Measurements from ENCODE around the gene OR9Q1. TPM values are rescaled to one million over a fixed set of nuclear protein-coding genes. Genes with fewer than 3 reads are reported as not detected.

Gene OR9Q1
- total and polyA plus RNA-seq, 2 of the 8 experiments (the other 6 are each of a cell fraction or from before 2014, with no cell fraction given): not detected

GRCh38 chr11:58142761-58143160 lies 119.1 kb downstream of the OR9Q1 start:
- Histone ChIP-seq H3K9me3 (ENCODE audit: insufficient read depth in 2 of 2, low read depth in 1 of 2, low read length in 1 of 2) (peaks cover 0 to 3% of the 10 kb centered on the region in 2 experiments; a peak in 2 of 4 replicates), H3K4me2 (ENCODE audit: insufficient read depth in 1 of 2, low read depth in 2 of 2, low read length in 2 of 2) (no peak overlapping the region), H3K79me1 (ENCODE audit: low read depth, low read length) (no peaks in the 10 kb centered on the region), H2BK15ac (ENCODE audit: low read length) (no peak overlapping the region), H3K4me3 (ENCODE audit: extremely low read depth in 1 of 4, insufficient read depth in 2 of 4, low read depth in 3 of 4, low read length in 4 of 4) (no peak overlapping the region), H3K56ac (replicated peaks; ENCODE audit: insufficient read length, low read depth, low read length) (no peak overlapping the region), H4K91ac (replicated peaks; ENCODE audit: insufficient read length, low read length) (no peak overlapping the region), H3K23ac (ENCODE audit: insufficient read length) (no peak overlapping the region), H3K14ac (ENCODE audit: insufficient read length) (no peak overlapping the region), H2BK12ac (ENCODE audit: low read depth, low read length) (no peak overlapping the region), H3K79me2 (ENCODE audit: control insufficient read depth in 1 of 2, insufficient read depth in 2 of 2, low read length in 2 of 2) (no peaks in the 10 kb centered on the region), H2BK20ac (ENCODE audit: low read length) (no peak overlapping the region), H4K8ac (ENCODE audit: extremely low read depth, insufficient read depth, low read length) (no peak overlapping the region), H3K27me3 (replicated peaks in 1 of 4; ENCODE audit: control insufficient read depth in 3 of 4, extremely low read depth in 1 of 4, insufficient read depth in 3 of 4, low read length in 3 of 4) (no peaks in the 10 kb centered on the region), H3K9ac (replicated peaks in 1 of 4; ENCODE audit: extremely low read depth in 1 of 4, low read depth in 3 of 4, low read length in 3 of 4) (no peak overlapping the region), H2BK120ac (replicated peaks; ENCODE audit: low read depth, low read length) (no peak overlapping the region), H2AK5ac (ENCODE audit: low read depth, low read length) (no peak overlapping the region), H2BK5ac (ENCODE audit: low read depth, low read length) (no peak overlapping the region), H3K36me3 (ENCODE audit: control insufficient read depth in 2 of 4, insufficient read depth in 4 of 4, low read length in 3 of 4) (no peaks in the 10 kb centered on the region), H3K4ac (replicated peaks; ENCODE audit: insufficient read length, low read depth, low read length) (no peak overlapping the region), H4K5ac (ENCODE audit: insufficient read length, low read depth, low read length) (no peak overlapping the region), H2AFZ (ENCODE audit: low read length) (no peak overlapping the region), H3K27ac (ENCODE audit: low read depth, low read length) (no peak overlapping the region), H3K18ac (ENCODE audit: extremely low read depth, low read length) (no peak overlapping the region), H3K23me2 (ENCODE audit: low read depth, low read length) (no peaks in the 10 kb centered on the region), H4K20me1 (replicated peaks in 1 of 2; ENCODE audit: control insufficient read depth in 1 of 2, insufficient read depth in 2 of 2, low read length in 2 of 2) (no peaks in the 10 kb centered on the region), H3K4me1 (replicated peaks in 1 of 4; ENCODE audit: control insufficient read depth in 3 of 4, insufficient read depth in 4 of 4, low read length in 3 of 4) (no peaks in the 10 kb centered on the region)
- CTCF ChIA-PET (ENCODE audit: partially characterized antibody): no interaction called here
- no peak for FAIRE-seq
- TF ChIP-seq MAFK (IDR thresholded peaks at IDR 0.05; ENCODE audit: low read depth, low read length) (no peak), SIN3A (conservative IDR thresholded peaks at IDR 0.05 in 1 of 2, IDR thresholded peaks at IDR 0.05 in 1 of 2; ENCODE audit: low read depth in 1 of 2, low read length in 2 of 2) (no peak), SIX5 (IDR thresholded peaks at IDR 0.05; ENCODE audit: low read depth, low read length) (no peak), RNF2 (IDR thresholded peaks at IDR 0.05; ENCODE audit: borderline replicate concordance, low read depth, low read length, missing control alignments, poor library complexity, severe bottlenecking) (no peak)
- POLR2A ChIA-PET (ENCODE audit: partially characterized antibody): no interaction called here
- WGBS, 2 experiments (ENCODE audit: extremely low coverage in 1 of 2, insufficient coverage in 1 of 2, insufficient read length in 1 of 2, insufficient replicate concordance in 2 of 2, low coverage in 1 of 2, low lambda C conversion rate in 2 of 2, missing lambda C conversion rate in 1 of 2): 75% methylated on average over 1 of the region's 1 CpG; no CpG with 5 or more reads in 1 of the 2 experiments
- DNase-seq (ENCODE audit: low read depth in 1 of 2, low spot score in 2 of 2): no peak
